ENCODE data around the gene DYNLT2B.

Gene DYNLT2B

GRCh38 chr3:196284396-196284795, 33.6 kb downstream of the DYNLT2B start:
- Histone ChIP-seq H3K4me3 (ENCODE audit: low read depth, low read length) (no peak overlapping the region), H3K27me3 (ENCODE audit: insufficient read depth, low read depth, severe bottlenecking) (no peaks in the 10 kb centered on the region), H3K27ac (no peak overlapping the region), H3K36me3 (no peaks in the 10 kb centered on the region), H3K9me3 (ENCODE audit: severe bottlenecking) (no peaks in the 10 kb centered on the region)
- no peak for DNase-seq
- TF ChIP-seq CTCF (IDR thresholded peaks at IDR 0.05; ENCODE audit: low read depth, low read length) = no peak

GRCh38 chr3:196281962-196282361, 36.1 kb downstream of the DYNLT2B start:
- no peak for DNase-seq
- H3K27ac ChIP-seq = no peak overlapping the region
- no peaks in the 10 kb centered on the region for H3K27me3 ChIP-seq (ENCODE audit: insufficient read depth, low read depth, severe bottlenecking)
- no peak overlapping the region for H3K4me3 ChIP-seq (ENCODE audit: low read depth, low read length)
- H3K36me3 ChIP-seq = no peaks in the 10 kb centered on the region
- no peak for TF ChIP-seq CTCF (IDR thresholded peaks at IDR 0.05; ENCODE audit: low read depth, low read length)
- H3K9me3 ChIP-seq (ENCODE audit: severe bottlenecking) = no peaks in the 10 kb centered on the region

- no peak for TF ChIP-seq CTCF (IDR thresholded peaks at IDR 0.05; ENCODE audit: low read depth, low read length)
- no peak for DNase-seq
- H3K27ac ChIP-seq = no peak overlapping the region
- no peaks in the 10 kb centered on the region for H3K27me3 ChIP-seq (ENCODE audit: insufficient read depth, low read depth, severe bottlenecking)
- no peaks in the 10 kb centered on the region for H3K9me3 ChIP-seq (ENCODE audit: severe bottlenecking)
- H3K4me3 ChIP-seq (ENCODE audit: low read depth, low read length) = no peak overlapping the region
- no peaks in the 10 kb centered on the region for H3K36me3 ChIP-seq
Measured at GRCh38 chr3:196280689-196281440, 37.2 kb downstream of the DYNLT2B start.

- Histone ChIP-seq H3K9me3 (ENCODE audit: severe bottlenecking) (no peaks in the 10 kb centered on the region), H3K4me3 (ENCODE audit: low read depth, low read length) (no peak overlapping the region), H3K27me3 (ENCODE audit: insufficient read depth, low read depth, severe bottlenecking) (no peaks in the 10 kb centered on the region), H3K36me3 (no peaks in the 10 kb centered on the region), H3K27ac (no peak overlapping the region)
- DNase-seq = no peak
- TF ChIP-seq CTCF (IDR thresholded peaks at IDR 0.05; ENCODE audit: low read depth, low read length) = no peak
Measured at GRCh38 chr3:196275126-196275525, 42.9 kb downstream of the DYNLT2B start.

- H3K27me3 ChIP-seq (ENCODE audit: insufficient read depth, low read depth, severe bottlenecking) = no peaks in the 10 kb centered on the region
- no peak for TF ChIP-seq CTCF (IDR thresholded peaks at IDR 0.05; ENCODE audit: low read depth, low read length)
- H3K36me3 ChIP-seq = no peaks in the 10 kb centered on the region
- no peaks in the 10 kb centered on the region for H3K9me3 ChIP-seq (ENCODE audit: severe bottlenecking)
- no peak overlapping the region for H3K4me3 ChIP-seq (ENCODE audit: low read depth, low read length)
- DNase-seq = no peak
- no peak overlapping the region for H3K27ac ChIP-seq
Measured at GRCh38 chr3:196274585-196274984, 43.5 kb downstream of the DYNLT2B start.

GRCh38 chr3:196273655-196274054, 44.4 kb downstream of the DYNLT2B start:
- Histone ChIP-seq H3K4me3 (ENCODE audit: low read depth, low read length) (no peak overlapping the region), H3K27ac (no peak overlapping the region), H3K27me3 (ENCODE audit: insufficient read depth, low read depth, severe bottlenecking) (no peaks in the 10 kb centered on the region), H3K9me3 (ENCODE audit: severe bottlenecking) (no peaks in the 10 kb centered on the region), H3K36me3 (no peaks in the 10 kb centered on the region)
- no peak for DNase-seq
- TF ChIP-seq CTCF (IDR thresholded peaks at IDR 0.05; ENCODE audit: low read depth, low read length) = no peak

Measured in WERI-Rb-1 (cell line).